NCI-H2081 treated with DMSO at 0.1 percent for 48 hours (cell line): Measurements from ENCODE around the gene NEK3.
"Not testable (repeated sequence)": the region's sequence is repeated elsewhere in the genome, so short reads cannot be mapped to it uniquely, and the experiment has no call there.

Source experiments
- DNase-seq: peaks from one replicate; lab custom pipeline; 2025; lab: John Stamatoyannopoulos, UW

Gene NEK3

DNA sequence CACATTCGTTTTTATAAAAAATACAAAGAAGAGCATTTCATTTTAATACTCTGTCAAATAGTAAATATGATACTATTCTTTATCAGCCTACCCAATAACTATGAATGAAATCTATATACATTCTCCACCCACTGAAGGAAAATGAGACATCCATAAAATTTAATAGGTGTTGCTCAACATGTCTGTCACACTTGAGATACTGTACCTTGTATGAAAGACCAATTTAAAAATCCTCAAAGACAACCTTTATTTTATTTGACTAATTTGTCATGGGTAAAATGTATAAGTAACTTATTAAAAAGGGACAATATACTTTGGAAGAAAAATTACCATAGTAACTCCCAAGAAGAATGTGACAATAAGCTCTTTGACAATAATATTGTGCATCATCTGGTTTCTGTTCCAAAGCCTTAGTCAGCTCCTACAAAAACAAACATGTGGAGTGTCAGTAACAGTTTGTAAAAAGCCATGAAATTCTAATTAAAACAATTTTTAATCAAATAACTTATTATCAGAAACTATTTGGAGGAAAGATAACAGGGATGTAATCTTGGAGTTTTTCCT is 11.5 kb upstream of the NEK3 start:
- not testable (repeated sequence) for DNase-seq

DNA sequence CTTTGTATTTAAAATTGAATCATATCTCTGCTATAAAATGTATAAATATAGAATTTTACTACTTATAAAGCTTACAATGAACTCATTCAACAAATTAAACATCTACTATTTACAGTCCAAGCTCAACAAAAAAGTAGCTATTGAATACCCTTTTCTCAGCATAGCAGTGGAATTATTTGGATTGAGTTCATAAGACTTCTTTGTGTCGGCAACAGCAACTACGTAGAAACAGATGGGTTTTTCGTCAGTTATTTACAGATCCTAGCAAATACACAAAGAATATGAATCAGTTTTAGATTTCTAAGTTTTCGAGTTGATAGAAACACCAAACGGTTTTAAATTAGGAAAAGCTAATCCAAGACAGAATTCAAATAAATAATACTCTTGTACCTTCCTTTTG is 10.4 kb upstream of the NEK3 start:
- no peak for DNase-seq

DNA sequence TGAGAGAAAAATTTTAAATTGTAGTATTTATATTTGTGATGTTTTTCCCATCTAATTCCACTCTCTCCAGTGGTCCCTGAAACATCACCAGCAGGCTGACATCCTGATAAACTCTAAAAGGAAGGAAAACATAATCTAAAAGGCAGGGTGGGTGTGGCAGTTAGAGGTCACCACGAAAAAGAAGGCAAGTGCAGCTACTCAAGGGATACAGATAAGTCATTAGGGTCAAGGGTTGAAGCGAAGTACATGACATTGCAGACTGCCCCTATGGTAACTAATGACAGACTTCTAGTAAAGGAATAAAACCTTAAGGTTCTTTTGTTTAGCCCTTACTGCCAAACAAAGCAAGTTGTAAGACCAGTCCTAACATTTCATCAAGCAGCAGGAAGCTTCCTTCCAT is 6.0 kb upstream of the NEK3 start:
- DNase-seq = no peak

DNA sequence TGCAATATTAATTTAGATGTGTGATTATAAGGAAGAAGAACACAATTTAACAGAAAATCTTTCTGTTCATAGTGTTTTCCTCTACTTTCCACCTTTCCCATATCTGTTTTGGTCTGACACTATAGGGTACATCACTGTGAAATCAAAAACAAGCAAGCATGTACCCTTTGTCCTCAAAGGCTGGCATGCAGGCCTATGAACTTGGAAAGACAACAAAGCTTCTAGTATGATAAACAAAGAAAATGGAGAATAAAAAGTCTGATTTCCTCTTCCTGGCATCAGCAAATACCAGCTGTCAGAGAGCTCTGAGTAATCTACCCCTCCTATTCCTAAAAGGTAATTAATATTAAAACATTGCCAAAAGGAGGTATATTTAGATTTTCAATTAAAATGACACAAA is 5.6 kb upstream of the NEK3 start:
- DNase-seq = no peak

DNA sequence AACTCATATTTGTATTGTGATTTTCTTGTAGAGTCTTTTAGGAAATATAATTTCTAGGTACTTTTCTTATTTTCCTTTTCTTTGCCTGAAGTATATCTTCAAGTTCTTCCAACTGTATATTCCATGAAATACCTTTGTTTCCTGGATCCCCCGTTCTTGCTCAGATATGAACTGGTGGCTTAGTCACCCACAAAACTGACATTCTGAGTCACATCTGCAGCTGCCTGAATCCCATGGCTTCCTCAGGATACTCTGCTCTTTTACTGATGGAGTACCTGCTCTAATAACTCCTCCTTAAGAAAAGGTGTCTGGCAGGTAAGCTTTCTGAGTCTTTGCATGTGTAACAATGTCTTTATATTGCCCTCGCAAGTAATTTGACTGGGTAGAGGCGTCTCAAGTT is 4.5 kb upstream of the NEK3 start:
- not testable (repeated sequence) for DNase-seq

DNA sequence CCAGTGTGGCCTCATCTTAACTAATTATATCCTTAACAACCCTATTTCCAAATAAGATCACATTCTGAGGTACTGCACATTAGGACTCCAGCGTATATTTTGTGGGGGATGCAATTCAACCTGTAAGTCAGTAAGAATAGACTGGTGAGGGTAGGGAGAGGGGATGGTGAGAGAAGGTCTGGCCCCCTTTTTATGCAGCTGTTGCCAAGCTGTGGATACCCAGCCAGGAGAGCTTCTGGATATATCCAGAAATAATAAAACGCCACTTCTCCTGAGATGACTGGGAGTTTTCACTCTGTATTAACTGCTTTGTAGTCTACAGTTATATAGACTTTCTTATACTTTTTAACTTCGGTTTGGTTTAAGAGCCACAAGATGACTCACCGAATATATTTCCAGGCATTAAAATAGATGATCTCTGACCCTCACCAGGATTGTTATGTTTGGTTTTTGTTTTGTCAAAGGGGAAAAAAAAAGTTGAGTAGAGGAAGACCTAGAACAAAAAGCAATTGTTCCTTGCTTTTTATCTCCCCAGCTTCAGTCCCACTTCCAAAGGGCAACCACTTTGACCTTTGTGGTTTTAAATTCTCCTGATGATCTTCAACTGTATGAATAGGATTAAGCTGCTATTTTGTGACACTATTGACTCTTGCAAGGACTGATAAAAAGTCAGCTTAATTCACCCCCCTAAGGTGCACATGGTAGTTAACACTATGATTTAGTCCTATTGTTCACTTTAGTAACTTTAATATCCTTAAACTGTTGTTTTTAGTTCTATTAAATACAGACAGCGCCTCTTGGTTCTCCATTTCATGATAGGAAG is 3.1 kb upstream of the NEK3 start:
- DNase-seq = no peak

DNA sequence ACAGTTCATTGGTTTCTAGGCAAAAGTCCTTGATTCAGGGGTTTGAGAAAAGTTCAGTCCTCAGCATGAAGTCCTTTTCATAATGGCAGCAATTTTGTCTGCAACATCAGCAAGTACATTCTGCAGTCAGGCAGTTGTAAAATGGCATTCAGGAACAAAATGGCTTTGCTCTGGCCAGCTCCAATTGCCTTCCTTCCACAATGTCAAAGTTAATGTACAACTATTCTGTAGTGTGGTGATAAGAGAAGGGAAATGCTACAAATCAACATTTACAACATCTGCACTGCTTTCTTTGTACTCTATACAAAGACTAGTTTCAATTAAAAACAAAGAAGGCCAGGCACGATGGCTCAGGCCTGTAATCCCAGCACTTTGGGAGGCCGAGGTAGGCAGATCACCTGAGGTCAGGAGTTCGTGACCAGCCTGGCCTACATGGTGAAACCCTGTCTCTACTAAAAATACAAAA is 1.8 kb upstream of the NEK3 start:
- no peak for DNase-seq

DNA sequence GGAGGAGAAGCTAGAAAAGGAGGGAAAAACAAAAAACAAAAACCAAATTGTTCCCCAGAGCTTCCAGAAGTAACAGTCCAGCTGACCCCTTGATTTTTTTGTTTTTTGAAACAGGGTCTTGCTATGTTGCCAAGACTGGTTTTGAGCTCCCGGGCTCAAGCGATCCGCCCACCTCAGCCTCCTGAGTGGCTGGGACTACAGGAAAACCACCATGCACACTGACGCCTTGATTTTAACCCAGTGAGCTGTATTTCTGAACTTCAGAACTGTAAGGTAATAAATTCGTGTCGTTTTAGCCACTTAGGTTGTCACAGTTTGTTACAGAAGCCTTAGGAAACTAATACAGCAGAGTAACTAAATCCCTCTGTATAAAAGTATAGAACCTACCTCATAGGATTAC is 1.1 kb upstream of the NEK3 start:
- no peak for DNase-seq

DNA sequence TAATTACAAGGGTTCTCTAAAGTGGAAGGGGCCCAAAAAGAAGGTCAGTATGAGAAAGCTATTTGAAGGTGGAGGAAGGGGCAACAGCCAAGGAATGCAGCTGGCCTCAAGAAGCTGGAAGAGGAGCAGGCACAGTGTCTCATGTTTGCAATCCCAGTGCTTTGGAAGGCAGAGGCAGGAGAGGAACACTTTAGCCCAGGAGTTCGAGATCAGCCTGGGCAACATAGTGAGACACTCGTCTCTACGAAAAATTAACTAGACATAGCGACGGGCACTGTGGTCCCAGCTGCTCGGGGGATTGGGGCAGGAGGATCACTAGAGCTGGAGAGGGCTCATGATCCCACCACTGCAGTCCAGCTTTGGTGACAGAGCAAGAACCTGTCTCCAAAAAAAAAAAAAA is 656 bp upstream of the NEK3 start:
- DNase-seq = no peak

DNA sequence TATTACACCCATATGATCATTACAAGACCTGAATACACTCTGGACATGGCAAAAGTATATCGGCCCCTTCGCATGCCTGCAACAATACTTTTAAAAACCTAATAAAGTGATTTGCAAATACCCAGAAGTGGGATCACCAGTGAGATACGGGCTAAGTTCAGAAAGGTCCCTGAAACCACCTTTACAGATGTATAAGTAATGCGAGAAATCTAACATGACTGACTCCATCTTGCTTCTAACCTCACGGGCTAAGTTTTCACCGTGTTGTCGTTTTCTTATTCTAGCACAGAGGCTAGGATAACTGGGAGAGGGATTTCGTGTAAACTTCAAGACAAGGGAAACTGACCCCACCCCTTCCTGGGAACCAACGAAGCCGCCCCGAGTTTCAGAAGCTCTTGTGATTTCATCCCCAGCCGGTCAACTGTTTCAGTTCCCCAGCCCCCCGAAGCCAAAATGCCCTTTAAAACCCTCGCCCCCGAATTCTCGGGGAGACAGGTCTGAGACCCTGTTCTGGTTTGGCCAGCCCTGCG is 703 bp downstream of the NEK3 start:
- DNase-seq = no peak

DNA sequence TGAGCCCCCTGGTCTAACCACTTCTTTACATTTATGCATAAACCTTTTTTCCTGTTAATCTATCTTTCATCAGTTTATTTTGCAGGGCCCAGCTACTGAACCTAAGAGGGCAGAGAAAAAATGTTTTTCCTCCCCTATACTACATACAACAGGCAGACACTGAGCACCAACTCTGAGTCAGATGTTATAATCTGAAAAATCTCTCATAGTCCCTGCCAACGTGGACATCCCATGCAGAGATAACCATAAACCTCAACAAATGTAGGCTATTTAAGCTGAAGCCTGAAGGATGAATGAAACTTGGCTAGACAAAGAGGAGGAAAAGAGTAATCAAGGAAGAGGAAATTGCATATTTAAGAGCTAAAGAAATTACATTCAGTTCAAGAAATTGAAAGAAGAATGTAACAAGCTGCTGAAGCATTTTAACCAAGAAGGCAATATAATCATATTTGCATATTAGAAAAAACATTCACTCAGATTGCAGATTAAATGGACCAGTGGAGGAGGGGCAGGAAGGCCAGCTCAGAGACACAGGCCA is 2.6 kb downstream of the NEK3 start:
- DNase-seq = no peak

DNA sequence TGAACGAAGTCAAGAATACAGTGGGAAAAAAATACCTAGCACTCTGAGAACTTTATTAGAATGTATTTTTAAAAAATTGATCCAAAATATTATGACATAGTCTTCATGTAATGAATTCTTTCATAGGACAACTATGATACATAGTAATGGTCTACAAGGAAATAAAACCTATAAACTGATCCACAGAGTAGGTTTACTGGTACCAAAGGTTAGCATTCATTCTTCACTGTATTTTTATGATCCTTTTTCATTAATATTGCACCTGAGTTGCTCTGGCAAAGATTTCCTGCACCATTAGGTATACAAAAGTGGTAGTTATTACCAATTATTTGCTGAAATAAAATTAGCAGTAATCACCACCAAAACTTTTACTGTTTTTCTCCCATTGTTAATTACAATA is 4.2 kb downstream of the NEK3 start:
- no peak for DNase-seq

DNA sequence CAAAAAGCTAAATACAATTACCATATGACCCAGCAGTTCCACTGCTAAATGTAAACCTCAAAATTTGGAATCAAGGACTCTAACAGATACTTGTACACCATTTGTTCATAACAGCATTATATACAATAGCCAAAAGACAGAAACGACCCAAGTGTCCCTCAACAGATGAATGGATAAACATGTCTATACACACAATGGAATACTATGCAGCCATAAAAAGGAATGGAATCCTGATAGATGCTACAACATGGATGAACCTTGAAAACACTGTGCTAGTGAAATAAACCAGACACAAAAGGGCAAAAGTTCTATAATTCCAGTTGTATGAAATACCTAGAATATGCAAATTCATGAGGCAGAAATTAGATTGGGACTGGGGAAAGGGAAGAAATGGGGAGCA is 12.2 kb downstream of the NEK3 start:
- DNase-seq = no peak

DNA sequence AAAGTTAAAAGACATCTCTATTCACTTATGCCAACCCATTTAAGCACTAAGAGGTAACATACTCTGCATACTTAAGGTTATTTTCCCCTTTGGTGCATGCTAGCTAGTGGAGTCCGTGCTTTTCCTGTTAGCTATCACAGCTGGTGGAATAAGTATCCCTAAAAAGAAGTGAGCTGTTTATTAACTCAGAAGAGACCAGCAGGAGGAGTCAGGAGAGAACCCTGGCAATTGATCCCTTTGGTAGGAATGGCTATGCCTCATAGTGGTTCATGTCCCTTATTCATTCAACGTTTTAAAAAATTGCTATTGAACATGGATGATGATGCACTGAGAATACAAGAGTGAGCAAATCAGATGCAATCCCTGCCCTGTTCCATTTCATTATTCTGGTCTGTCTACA is 18.1 kb downstream of the NEK3 start:
- DNase-seq = no peak

DNA sequence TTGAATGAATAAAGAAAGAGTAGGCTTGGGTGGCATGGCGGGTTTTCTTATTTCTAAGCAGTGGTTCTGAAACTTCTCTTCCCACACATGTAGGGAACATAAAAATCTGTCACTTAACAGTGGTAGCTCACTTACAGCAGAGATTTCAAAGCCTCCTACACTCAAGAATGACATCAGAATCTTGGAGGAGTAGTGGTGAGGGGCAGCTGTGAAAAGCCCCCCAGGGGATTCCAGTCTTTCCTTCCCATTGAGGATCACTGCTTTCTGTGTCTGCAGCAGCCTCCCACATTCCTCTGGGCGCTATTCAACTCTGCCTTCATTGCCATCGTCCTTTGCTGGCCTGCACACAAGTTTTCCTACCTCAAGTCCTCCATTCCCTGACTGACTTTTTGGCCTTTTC is 21.9 kb downstream of the NEK3 start:
- DNase-seq = no peak

DNA sequence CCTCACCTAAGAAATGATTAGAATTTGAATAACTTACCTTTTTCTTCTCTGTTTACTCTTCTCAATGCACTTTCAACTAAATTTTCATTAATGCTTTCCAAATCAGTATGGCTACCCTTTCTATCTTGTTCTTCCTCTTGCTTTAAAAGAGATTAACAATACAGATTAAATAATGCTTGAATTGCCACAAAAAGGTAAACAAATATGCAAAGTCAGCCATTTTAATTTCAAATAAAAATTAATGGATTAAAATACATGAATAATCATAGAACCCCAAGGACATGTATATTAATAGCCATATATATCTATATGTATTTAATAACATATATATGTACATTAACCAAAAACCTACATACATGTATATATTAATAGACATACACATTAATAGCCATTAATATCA is 22.6 kb downstream of the NEK3 start:
- no peak for DNase-seq

DNA sequence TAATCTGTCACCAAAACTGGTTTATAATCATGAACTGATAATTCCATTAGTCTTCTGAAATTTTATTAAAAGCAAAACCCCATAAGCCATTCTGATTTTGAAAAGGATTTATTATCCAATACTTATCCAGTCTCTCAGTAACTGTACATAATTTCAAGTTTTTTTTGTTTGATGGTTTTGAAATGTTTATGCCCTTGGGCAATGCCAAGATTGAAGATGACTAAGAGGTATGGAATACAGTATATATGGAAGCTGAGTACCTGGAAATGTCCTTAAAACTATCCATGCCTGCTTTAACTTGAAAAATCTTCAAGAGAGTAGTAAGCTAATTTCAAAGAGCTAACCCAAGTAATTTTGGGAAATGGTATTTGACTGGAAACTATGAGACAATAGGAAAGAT is 28.8 kb downstream of the NEK3 start:
- no peak for DNase-seq

DNA sequence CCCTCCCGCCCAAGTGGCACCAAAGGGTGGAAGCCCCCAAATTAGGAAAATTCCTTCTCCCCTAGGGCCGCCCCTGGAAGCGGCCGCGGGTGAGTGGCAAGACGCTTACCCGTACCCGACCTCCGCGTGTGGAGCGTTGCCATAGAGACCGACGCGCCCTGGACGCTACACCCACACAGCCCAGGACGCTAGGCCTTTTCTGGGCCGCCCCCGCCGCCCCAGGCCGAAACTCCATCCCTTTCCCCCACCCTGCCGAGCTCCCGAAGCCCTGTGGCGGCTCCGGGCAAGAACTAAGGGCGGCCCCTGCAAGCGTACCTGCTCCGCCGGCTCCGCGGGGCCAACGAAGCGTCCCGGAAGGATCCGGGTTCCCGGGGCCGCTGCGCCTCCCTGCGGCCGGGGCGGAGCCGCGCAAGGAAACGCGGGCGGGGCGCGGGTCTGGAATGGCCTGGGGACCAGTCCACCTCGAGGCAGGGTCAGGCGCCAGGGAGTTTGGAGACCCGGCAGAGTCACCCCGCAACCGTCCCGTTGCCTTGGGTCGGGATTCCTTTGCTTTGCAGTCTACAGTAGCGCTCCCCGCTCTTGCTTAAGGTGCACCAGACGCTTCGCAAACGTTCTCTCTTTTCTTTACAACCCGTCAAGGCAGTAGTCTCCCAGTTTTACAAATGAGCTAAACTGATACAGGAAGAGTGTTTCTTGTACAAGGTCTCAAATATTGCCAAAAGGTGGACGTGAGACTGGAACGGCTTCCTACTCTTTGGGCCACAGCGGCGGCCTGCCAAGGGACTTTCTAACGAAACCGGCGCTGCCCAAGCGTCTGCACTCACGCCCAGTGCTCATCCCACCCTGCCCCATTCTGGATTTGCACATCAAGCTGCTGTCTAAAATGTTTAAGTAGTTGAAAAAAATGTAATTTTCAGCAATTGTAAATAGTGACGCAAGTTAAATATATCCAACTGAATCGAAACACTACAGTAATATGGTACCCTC is 30.4 kb downstream of the NEK3 start, which contains the start of gene NEK5:
NEK5 (minus strand) TSS at position 360 of the 987 bp plus-strand sequence. CDS start 1,591 bp downstream, outside the sequence.
- DNase-seq = no peak

DNA sequence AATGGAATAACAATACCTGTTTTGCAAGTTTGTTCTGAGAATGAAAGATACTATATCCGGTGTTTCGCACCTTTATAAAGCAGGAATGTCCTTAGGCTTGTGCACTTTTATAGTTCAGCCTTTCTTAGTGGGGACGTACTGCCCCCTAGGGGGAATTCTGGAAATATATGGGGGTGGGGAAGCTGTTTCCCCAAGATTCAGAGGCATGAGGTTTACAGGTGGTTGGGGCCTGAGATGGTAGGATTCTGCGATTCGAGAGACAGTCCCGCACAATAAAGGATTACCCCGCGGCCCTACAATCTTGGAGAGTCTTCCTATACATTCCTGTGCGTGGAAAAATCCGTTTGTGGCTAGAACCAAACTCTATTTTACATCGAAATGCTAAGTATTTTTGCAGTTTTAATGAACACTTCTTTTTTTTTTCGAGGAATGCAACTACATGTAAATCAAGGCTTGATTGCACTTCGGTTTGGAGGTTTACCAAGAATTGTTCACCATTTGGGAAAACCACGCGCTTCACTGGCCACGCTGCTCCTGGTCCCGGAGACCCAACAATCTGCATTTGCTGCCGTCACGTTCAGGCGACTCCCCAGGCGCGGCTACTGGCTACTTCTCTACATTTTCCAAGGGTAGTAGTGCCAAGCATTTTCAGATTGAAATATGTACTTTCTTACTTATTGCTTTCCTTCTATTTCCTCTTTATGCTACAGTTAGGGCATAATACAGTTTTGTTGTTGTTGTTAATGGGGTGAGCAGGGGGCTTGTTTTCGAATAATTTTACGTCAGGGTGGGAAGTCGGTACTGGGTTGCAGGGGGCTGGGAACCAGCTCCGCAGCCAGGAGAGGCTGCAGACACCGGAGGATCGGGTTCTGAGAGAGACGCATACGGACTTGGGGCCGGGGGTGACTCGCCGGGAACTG is 31.4 kb downstream of the NEK3 start:
- DNase-seq = no peak

DNA sequence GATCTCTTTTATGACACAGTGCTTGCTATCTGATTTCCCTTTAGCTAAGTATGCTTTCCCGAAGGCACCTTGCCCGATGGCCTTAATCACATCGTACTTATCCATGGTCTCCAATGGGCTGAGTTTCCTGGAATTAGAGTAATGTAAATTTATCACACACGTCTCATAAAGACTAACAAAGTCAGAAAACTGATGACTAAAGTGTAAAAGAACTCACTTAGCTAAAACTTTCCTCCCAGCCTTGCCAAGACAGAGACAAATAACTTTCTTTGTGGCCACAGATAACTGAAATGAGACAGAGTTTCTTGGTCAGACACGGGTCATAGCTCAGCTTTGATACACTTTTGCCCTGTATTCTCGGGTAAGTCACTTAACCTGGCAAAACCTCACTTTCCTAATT is 32.0 kb downstream of the NEK3 start:
- no peak for DNase-seq

DNA sequence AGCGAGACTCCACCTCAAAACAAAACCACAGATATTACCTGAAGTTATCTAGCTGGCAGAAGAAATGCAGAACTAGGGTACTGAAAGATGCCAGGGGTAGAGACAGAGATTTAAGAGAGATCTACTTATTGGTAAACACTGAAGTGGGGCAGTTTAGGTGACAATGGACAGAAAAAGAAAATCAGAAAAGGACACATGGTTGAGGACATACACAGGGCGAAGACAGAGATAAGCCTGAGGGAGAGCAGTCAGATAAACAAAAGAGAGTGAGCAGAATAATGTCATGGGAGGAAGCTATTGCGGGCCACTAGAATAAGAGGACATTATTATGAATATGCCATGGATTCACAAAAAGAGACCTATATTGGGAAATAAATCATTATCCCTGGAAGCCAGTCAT is 33.9 kb downstream of the NEK3 start:
- DNase-seq = no peak
